Pons (tissue), 1 donor: ENCODE data around the gene ERC1.
"Not testable (repeated sequence)": the region's sequence is repeated elsewhere in the genome, so short reads cannot be mapped to it uniquely, and the experiment has no call there.

Experiments
- DNase-seq: peaks from one replicate; pipeline ENCODE4 v3.0.0-alpha.2; 2016; ENCODE audit warnings: low spot score

Gene ERC1

GRCh38 chr12:1077036-1077803, 86.2 kb downstream of the ERC1 start:
- no peak for DNase-seq

DNA sequence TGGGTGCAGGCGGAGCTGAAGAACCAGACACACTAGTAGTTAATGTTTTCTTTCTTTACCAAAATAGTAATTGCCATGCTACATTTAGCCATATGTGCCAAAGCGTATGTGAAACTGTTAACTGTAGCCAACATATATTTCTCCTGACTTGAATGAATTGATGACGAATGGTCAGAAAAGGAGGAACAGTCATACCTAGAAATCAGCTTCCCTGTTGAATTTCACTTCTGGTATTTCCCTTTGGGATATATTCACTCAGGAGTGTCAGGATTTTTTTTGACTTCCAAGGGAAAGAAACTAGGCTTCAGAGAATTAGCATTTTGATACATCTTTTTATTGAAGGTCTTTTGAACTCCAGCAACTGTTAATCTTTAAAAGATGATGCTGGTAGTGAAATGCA, 87.0 kb downstream of the ERC1 start:
- no peak for DNase-seq

DNA sequence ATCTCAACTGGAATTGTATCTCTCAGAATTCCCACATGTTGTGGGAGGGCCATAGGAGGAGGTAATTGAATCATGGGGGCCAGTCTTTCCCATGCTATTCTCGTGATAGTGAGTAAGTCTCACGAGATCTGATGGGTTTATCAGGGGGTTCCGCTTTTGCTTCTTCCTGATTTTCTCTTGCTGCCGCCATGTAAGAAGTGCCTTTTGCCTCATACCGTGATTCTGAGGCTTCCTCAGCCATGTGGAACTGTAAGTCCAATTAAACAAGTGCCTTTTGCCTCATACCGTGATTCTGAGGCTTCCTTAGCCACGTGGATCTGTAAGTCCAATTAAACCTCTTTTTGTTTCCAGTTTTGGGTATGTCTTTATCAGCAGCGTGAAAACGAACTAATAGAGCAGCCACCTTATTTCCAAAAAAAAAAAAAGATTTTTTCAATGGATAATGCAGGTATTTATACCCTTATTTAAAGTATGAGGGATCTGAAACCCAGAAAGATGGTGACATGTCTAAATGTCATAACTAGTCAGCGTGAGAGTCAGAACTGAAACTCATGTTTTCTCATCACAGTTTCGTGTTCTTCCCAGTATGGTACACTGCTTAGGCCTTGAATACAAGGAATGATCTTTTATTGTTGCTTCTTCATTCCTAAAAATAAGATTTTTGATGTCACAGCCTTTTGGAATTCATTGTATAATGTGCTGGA, 89.6 kb downstream of the ERC1 start:
- no peak for DNase-seq

DNA sequence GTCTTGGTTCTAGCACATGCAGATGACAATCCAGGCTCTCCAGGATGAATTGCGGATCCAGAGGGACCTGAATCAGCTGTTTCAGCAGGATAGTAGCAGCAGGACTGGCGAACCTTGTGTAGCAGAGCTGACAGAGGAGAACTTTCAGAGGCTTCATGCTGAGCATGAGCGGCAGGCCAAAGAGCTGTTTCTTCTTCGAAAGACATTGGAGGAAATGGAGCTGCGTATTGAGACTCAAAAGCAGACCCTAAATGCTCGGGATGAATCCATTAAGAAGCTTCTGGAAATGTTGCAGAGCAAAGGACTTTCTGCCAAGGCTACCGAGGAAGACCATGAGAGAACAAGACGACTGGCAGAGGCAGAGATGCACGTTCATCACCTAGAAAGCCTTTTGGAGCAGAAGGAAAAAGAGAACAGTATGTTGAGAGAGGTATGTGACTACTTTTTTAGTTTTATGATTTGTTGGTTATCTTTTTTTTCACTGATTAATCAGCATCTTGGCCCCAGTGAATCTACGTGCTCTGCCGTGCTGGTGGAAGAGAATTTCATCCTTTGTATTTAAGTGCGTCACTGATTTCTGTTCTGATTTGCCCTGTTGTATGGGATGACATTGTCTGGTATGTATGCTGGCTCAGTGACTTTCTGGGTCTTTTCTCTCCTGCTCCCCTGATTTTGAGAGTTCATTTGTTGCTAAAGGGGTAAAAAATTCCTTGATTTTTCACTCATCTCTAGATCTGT, 92.3 kb downstream of the ERC1 start:
- peak; percentile 59 for DNase-seq

- peak; percentile 59 for DNase-seq
Observed at GRCh38 chr12:1083889-1084262, 92.9 kb downstream of the ERC1 start.

GRCh38 chr12:1091350-1091749, 100.3 kb downstream of the ERC1 start:
- DNase-seq = no peak

GRCh38 chr12:1093166-1093751, 102.2 kb downstream of the ERC1 start:
- DNase-seq = peak; percentile 82

DNA sequence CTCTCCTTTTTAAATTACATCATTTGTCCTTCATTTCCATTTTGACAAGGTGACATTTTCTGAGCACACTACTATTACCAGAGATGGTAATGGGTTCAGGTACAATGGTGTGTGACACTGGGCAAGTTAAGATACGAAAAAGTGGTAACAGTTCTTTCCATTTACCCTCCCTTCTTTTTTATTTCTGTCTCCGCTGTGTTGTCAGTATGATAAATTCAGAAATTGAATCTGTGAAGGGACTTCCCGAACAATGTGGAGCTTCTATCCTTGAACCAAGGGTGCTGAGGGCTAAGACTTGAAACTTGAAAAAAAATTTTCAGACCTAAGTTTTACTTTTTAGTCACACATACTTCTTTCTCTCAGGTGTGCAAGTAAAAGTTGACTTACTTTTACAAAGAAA, 103.7 kb downstream of the ERC1 start:
- no peak for DNase-seq

DNA sequence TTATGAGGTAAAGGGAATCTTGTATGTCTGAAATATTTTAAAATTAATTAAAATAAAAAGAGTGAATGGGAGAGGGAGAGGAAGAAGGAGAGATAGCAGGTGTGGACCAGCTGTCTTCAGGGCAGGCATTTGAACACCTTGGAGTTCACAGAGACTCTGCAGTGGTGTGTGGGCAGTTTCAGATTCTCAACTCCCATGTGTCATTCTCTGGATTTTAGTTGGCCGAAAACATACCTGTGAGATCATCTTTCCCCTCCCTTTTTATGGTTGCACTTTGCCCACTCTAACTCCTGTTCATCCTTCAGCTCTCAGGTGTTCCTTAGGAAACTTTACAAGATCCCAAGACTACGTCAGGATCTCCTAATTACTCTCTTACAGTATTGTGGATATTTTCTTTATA, 108.1 kb downstream of the ERC1 start:
- DNase-seq = no peak

DNA sequence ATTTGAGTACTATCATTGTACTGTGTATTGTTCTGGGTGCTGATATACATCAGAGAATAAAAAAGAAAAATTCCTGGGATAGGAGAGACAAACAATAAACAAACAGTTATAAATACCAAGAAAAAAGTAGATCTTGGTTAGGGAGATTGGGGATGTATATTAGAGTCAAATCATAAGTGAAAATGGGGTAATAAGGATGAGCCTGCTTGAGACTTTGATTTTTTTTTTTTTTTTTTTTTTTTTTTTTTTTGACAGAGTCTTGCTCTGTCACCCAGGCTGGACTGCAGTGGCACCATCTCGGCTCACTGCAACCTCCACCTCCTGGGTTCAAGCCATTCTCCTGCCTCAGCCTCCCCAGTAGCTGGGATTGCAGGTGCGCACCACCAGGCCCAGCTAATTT, 108.6 kb downstream of the ERC1 start:
- DNase-seq = not testable (repeated sequence)

- DNase-seq = no peak
Observed at GRCh38 chr12:1102115-1102514, 111.1 kb downstream of the ERC1 start.

DNA sequence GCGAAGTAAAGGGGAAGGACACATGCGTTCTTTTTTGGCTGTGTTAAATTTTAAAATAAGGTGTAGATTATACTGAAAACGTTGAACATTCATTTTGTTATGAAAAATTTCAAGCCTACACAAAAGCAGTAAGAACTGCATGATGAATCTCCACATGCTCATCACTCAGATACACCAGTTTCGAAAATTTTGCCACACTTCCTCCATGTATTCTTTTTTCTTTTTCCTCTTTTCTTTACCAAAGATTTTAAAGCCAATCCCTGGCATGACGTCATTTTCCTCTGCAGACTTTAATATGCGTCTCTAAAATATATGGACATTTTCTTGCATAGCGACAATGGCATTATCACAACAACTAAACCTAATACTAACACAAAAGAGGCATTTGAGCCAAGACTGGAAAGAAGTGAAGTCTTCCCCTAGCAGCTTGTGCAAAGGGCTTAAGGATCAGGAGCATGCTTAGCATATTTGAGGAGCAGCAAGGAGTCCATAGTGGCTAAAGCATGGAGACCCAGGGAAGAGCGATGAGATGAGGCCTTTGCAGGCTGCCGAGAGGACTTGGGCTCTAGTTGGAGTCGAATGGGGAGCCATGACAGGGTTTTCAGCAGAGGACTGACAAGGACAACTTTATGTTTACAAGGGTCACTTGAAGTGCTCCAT, 111.9 kb downstream of the ERC1 start:
- no peak for DNase-seq

- DNase-seq = no peak
Observed at GRCh38 chr12:1103632-1104031, 112.6 kb downstream of the ERC1 start.

DNA sequence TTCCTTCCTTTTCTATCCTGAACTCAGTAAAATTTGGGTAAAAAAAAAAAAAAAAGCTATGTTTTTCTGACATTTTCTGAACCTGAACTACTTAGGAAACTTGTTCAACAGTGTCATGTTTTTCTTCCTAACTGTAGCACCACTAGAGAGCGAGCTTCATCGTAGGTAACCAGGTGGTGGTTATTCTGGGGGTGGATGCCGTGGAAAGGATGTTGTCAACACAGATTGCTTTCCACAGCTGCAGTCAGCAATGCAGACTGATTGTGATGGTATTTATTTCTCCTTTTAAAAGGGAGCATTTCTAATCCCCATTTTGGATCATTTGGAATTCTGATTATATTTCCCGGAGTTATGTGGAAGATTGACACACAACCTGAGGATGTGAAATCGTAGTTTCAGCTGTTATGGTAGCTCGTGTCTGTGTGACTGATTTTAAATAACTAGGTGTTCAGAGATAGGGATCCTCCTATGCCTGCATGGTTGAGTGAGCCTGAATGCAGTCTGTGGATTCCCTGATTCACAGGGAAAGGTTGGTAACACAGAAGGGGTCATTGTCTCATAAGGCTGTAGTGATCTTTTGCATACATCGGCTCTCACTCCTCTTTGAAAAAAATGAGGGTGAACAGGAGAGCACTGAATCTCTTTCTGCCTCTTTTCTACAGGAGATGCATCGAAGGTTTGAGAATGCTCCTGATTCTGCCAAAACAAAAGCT, 113.2 kb downstream of the ERC1 start:
- no peak for DNase-seq

GRCh38 chr12:1107669-1108068, 116.6 kb downstream of the ERC1 start:
- DNase-seq = no peak

GRCh38 chr12:1108276-1108675, 117.3 kb downstream of the ERC1 start:
- no peak for DNase-seq

GRCh38 chr12:1115484-1116231, 124.6 kb downstream of the ERC1 start:
- no peak for DNase-seq

DNA sequence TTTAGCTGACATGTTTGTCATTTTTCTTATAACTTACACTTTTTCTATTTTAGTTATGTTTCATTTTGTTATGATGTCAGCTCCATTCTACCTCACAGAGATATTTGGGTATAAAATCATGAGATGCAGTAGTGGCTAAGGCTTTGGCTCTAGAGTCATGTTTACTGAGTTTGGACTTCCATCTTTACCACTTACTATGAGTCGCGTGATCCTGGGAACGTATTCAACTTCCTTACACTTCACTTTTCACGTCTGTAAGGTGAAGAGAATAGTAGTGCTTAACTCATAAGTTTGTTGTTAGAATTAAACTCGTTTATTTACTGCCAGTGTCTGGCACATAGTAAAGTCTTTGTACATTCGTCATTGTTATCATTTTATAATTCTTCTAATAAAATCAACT, 126.3 kb downstream of the ERC1 start:
- DNase-seq = no peak

GRCh38 chr12:1117970-1118563, 127.0 kb downstream of the ERC1 start:
- DNase-seq = peak; percentile 69

GRCh38 chr12:1122786-1123185, 131.8 kb downstream of the ERC1 start:
- no peak for DNase-seq
